Bronchial epithelial cell (primary cell): Measurements from ENCODE around the gene POC1A. TPM values are rescaled to one million over a fixed set of nuclear protein-coding genes. Genes with fewer than 3 reads are reported as not detected.

Experiments
- DNase-seq: peaks from one replicate; pipeline ENCODE4 v3.0.0-alpha.2; 2010; ENCODE audit warnings: low read depth
- FAIRE-seq: peaks from 2 replicates; lab custom pipeline; 2011; peaks lifted over from hg19 to GRCh38; lab: Jason Lieb, UNC
- H3K27me3 ChIP-seq: 2 replicates; pipeline ENCODE4 v1.5.1; 2011; ENCODE audit warnings: low read length; ENCODE audit not compliant: control insufficient read depth, insufficient read depth
- H3K36me3 ChIP-seq: 2 replicates; pipeline ENCODE4 v1.5.1; 2011; ENCODE audit warnings: low read length; ENCODE audit not compliant: control insufficient read depth, insufficient read depth
- H3K4me3 ChIP-seq: 2 replicates; pipeline ENCODE4 v1.5.1; 2011; ENCODE audit warnings: mild to moderate bottlenecking, low read depth, low read length, control low read depth
- CTCF ChIP-seq: IDR thresholded peaks from 2 replicates; pipeline ENCODE4 v1.5.1; 2011; ENCODE audit warnings: mild to moderate bottlenecking, moderate library complexity, low read length, control low read depth, inconsistent platforms; ENCODE audit not compliant: insufficient read depth, severe bottlenecking
- total RNA-seq: library from RNA; depleted of rRNA; stranded (reverse); fragments of >200 nt; gene quantifications from 2 replicates; pipeline ENCODE4 v1.2.1, GENCODE V29; 2014

The POC1A gene
- total RNA-seq, 1 donor from 2014 or later: 1.8 TPM

GRCh38 chr3:52195291-52195597 is 41.0 kb upstream of the POC1A start:
- Histone ChIP-seq H3K4me3 (no peak overlapping the region), H3K36me3 (peaks cover 4% of the 10 kb centered on the region), H3K27me3 (peaks cover 2% of the 10 kb centered on the region)
- no peak for TF ChIP-seq CTCF
- FAIRE-seq: no peak
- DNase-seq: no peak

- Histone ChIP-seq H3K4me3 (no peak overlapping the region), H3K36me3 (peaks cover 4% of the 10 kb centered on the region), H3K27me3 (peaks cover 2% of the 10 kb centered on the region)
- TF ChIP-seq CTCF: no peak
- DNase-seq: no peak
- FAIRE-seq: no peak
Measured at GRCh38 chr3:52194485-52195290, 40.5 kb upstream of the POC1A start.

- peaks cover 2% of the 10 kb centered on the region for H3K27me3 ChIP-seq
- FAIRE-seq (no peak), DNase-seq (peak; percentile 57)
- H3K4me3 ChIP-seq: no peak overlapping the region
- no peaks in the 10 kb centered on the region for H3K36me3 ChIP-seq
- no peak for TF ChIP-seq CTCF
Measured at GRCh38 chr3:52193065-52193464, 38.8 kb upstream of the POC1A start.

GRCh38 chr3:52191663-52192062 is 37.4 kb upstream of the POC1A start:
- FAIRE-seq: no peak
- no peaks in the 10 kb centered on the region for H3K36me3 ChIP-seq
- peaks cover 2% of the 10 kb centered on the region for H3K27me3 ChIP-seq
- DNase-seq: no peak
- no peak overlapping the region for H3K4me3 ChIP-seq
- TF ChIP-seq CTCF: no peak

GRCh38 chr3:52190294-52191074 is 36.3 kb upstream of the POC1A start:
- H3K4me3 ChIP-seq: no peak overlapping the region
- FAIRE-seq: no peak
- no peaks in the 10 kb centered on the region for H3K36me3 ChIP-seq
- H3K27me3 ChIP-seq: peaks cover 2% of the 10 kb centered on the region
- no peak for TF ChIP-seq CTCF
- no peak for DNase-seq
